D341Med (cell line): ENCODE data around the gene KDM2A.

Experiments
- DNase-seq: peaks from one replicate; pipeline ENCODE4 v3.0.0; 2012; ENCODE audit warnings: low spot score

Gene KDM2A

GRCh38 chr11:67238894-67239782 is 120.1 kb downstream of the KDM2A start:
- no peak for DNase-seq

GRCh38 chr11:67239783-67240575 is 120.9 kb downstream of the KDM2A start:
- DNase-seq: peak; percentile 95

GRCh38 chr11:67240576-67241389 is 121.7 kb downstream of the KDM2A start:
- peak; percentile 74 for DNase-seq

GRCh38 chr11:67242548-67242947 is 123.5 kb downstream of the KDM2A start:
- DNase-seq: no peak

- DNase-seq: no peak
These were observed 124.0 kb downstream of the KDM2A start for GRCh38 chr11:67243051-67243450.

- no peak for DNase-seq
These were observed 126.0 kb downstream of the KDM2A start for GRCh38 chr11:67245046-67245445.

- no peak for DNase-seq
These were observed 129.0 kb downstream of the KDM2A start for GRCh38 chr11:67247946-67248550.

- DNase-seq: no peak
These were observed 129.6 kb downstream of the KDM2A start for GRCh38 chr11:67248653-67249052.

GRCh38 chr11:67250059-67251043 is 131.3 kb downstream of the KDM2A start:
- DNase-seq: no peak

GRCh38 chr11:67251841-67252240 is 132.8 kb downstream of the KDM2A start:
- no peak for DNase-seq

GRCh38 chr11:67252831-67253239 is 133.8 kb downstream of the KDM2A start:
- peak; percentile 60 for DNase-seq

GRCh38 chr11:67253872-67254624 is 135.0 kb downstream of the KDM2A start:
- DNase-seq: no peak

GRCh38 chr11:67254798-67255197 is 135.7 kb downstream of the KDM2A start:
- no peak for DNase-seq

- no peak for DNase-seq
These were observed 136.3 kb downstream of the KDM2A start for GRCh38 chr11:67255353-67255752.

GRCh38 chr11:67255864-67256263 is 136.8 kb downstream of the KDM2A start:
- DNase-seq: no peak

- no peak for DNase-seq
These were observed 137.5 kb downstream of the KDM2A start for GRCh38 chr11:67256477-67257135.

- DNase-seq: no peak
These were observed 141.3 kb downstream of the KDM2A start for GRCh38 chr11:67260406-67260805.

GRCh38 chr11:67260885-67261639 is 142.0 kb downstream of the KDM2A start:
- peak; percentile 85 for DNase-seq

- DNase-seq: no peak
These were observed 142.5 kb downstream of the KDM2A start for GRCh38 chr11:67261640-67261945.
